Lower leg skin (tissue), 4 donors: ENCODE results near the gene ZSCAN16. TPM values are rescaled to one million over a fixed set of nuclear protein-coding genes. Genes with fewer than 3 reads are reported as not detected.

ENCODE experiments used
- DNase-seq, 2 donors: peaks; one replicate each; pipeline ENCODE4 v3.0.0-alpha.2; 2019; ENCODE audit warnings: low spot score in 2 of 2
- H3K4me3 ChIP-seq: fragments of 200-600 bp; sonication (generic); 2 replicates; pipeline ENCODE4 v1.5.1; 2017; ENCODE audit warnings: mild to moderate bottlenecking, low read depth; ENCODE audit not compliant: poor library complexity, severe bottlenecking
- CTCF ChIP-seq, 3 donors: fragments of 450-650 bp; IDR thresholded peaks; one replicate each; pipeline ENCODE4 v1.5.1; 2016; ENCODE audit warnings: antibody characterized with exemption in 3 of 3, mild to moderate bottlenecking in 3 of 3, moderate library complexity in 2 of 3
- POLR2A ChIP-seq, 2 donors: fragments of 450-650 bp; IDR thresholded peaks; one replicate each; pipeline ENCODE4 v1.6.1; 2016 to 2017; ENCODE audit warnings: antibody characterized with exemption in 2 of 2, mild to moderate bottlenecking in 1 of 2, moderate library complexity in 1 of 2
- WGBS, 2 donors: methylation state at CpG; one replicate each; pipeline ENCODE4 v1.1.5; 2018; 5-methylcytosine and 5-hydroxymethylcytosine counted together
- intact Hi-C: fragments of 100-400 bp; cut with DNase I; formaldehyde crosslinking; loops from one replicate; pipeline ENCODE4 v1.15.0; 2023; ENCODE audit warnings: low total_unique reads
- total RNA-seq, 4 donors: library from RNA; depleted of rRNA; stranded (reverse); fragments of >200 nt; gene quantifications; one replicate each; pipeline ENCODE4 v1.1.0, GENCODE V29; 2016

ZSCAN16 gene
- total RNA-seq, 4 donors from 2014 or later = 3.9 to 6.1 (median 5.3) TPM

DNA sequence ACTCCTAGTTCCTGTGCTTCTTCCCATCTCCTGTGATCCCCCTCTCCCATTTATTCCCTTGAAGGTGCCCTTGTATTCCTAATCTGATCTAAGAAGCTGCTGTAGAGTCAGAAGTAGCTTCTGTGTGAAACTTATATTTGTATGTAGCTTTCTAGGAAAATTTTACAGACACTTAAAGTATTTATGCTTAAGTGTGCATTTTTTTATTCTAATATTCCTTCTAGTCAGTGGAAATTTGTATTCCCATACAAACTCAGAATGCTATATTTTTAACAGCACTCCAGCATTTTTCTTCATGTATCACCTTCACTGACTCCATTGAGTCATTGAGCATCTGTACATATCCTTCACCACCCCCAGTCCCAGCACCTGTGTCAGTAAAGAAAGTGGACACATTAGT is 29.9 kb downstream of the ZSCAN16 start:
- intact Hi-C loops = no loop called here
- no peak overlapping the region for H3K4me3 ChIP-seq
- no peak for DNase-seq
- no peak for TF ChIP-seq CTCF (IDR thresholded peaks at IDR 0.05)
- no peak for TF ChIP-seq POLR2A (IDR thresholded peaks at IDR 0.05)

DNA sequence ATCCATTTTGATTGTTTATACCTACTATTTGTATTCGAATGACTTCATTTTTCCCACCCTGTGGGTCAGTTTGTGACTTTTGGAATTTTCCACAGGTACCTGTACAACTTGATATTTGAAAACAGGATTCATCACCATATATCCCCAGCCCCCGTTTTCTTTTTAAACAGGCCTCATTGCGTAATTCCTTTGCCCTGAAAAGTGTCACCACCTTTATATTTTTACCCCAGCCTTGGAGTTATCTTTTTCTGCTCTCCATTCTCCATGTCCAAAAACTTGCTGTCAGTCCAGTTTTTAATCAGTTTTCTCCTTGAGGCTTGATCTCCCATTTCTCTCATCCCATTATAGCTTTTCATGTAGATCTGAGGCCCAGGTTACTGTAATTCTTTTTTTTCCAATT is 33.9 kb downstream of the ZSCAN16 start:
- TF ChIP-seq POLR2A (IDR thresholded peaks at IDR 0.05) (no peak), CTCF (IDR thresholded peaks at IDR 0.05) (no peak)
- H3K4me3 ChIP-seq = no peak overlapping the region
- DNase-seq = no peak
- intact Hi-C loops = no loop called here
- 96% methylated on average over 3 of the region's 3 CpGs for WGBS, 2 donors

DNA sequence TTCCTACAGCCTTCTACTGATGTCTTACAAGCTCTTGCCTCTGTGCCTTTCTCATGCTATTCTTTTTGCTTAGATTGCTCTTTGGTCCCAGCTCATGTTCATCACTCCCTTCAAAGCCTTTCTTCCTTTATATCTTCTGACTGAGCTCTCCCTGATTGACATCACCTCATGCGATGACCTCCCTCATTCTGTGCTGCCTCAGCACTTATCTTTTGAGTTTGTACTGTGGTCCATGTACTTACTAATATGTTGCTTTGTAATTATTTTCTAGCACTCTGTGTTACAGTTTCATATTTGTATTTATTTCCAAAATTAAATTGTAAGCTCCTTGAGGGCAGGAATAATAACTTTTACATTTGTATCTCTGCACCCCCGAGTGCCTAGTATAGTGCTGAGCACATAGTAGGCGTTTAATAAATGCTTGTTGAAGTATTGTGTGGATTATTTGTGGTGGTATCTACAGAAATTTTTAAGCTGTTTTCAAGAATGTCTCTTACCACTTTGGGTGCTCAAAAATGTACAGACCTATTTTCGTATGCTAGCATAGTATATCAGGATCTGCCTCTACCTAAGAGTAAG is 34.7 kb downstream of the ZSCAN16 start:
- H3K4me3 ChIP-seq = no peak overlapping the region
- 96 to 97% methylated on average over 4 of the region's 4 CpGs for WGBS, 2 donors
- intact Hi-C loops = no loop called here
- DNase-seq = no peak
- no peak for TF ChIP-seq CTCF (IDR thresholded peaks at IDR 0.05)
- no peak for TF ChIP-seq POLR2A (IDR thresholded peaks at IDR 0.05)

- 65 to 73% methylated on average over 2 of the region's 2 CpGs for WGBS, 2 donors
- intact Hi-C loops = no loop called here
- TF ChIP-seq CTCF (IDR thresholded peaks at IDR 0.05) (no peak), POLR2A (IDR thresholded peaks at IDR 0.05) (no peak)
Observed at GRCh38 chr6:28160233-28160632, 35.8 kb downstream of the ZSCAN16 start.

DNA sequence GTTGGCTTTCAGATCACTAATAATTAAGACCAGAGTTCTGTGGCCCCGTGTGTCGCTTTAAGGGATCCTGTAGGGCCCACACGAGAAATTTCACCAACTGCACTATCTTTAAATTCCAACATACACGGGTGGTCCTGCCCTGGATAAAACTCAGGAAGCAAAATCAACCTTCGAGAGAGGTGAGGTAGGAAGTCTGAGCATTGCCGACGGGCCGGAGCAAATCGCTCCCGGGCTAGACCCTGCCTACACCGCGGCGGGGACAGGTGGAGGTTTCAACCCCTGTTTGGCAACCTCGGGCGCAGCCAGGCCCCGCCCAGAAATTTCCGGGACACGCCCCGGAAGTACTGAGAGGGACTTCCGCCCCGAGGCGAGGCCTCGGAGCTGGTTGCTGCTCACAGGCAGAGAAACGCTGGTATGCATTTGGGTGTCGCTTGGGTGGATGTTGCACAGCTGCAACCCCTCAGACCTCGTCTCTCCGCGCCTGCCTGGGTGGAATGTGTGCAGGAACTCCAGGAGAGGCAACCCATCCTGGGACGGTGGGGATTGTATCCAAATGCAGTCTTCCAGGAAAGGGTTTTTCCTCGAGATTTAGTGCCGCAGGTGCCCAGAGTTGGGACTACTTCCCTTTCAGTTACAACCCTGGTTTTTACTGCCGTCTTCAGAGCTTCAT is 37.1 kb downstream of the ZSCAN16 start:
- intact Hi-C loops = no loop called here
- 3 to 4% methylated on average over 25 to 32 of the region's 32 CpGs for WGBS, 2 donors
- peak overlapping the region; percentile 20 for H3K4me3 ChIP-seq
- TF ChIP-seq POLR2A (IDR thresholded peaks at IDR 0.05) (no peak), CTCF (IDR thresholded peaks at IDR 0.05) (no peak)
- DNase-seq = peak; percentile 34 to 87

More at GRCh38 chr6:28160233-28160632, 35.8 kb downstream of the ZSCAN16 start:
- H3K4me3 ChIP-seq = no peak overlapping the region
- no peak for DNase-seq

DNA sequence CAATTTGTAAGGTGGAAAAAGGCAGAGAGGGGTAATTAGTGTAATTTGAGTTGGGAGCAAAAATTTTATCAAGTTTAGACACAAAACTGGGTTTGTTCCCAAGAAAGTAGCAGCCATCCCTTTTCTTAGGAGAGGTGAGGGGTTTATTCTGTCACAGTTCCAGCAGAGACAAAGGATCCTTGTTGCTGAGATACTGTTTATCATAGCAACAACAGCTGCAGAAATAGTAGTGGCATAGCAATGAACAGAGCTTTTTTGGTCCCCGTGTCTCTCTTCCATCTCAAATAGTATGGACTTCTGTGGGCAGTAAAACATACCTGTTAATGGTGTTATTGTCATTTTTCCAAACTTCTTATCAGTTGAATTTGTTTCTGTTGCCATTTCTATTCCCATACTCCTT is 41.2 kb downstream of the ZSCAN16 start:
- no peak overlapping the region for H3K4me3 ChIP-seq
- no peak for DNase-seq
- TF ChIP-seq POLR2A (IDR thresholded peaks at IDR 0.05) (no peak), CTCF (IDR thresholded peaks at IDR 0.05) (no peak)
- intact Hi-C loops = no loop called here
- 81 to 85% methylated on average over 1 of the region's 1 CpG for WGBS, 2 donors
